GM12878 (cell line): Measurements from ENCODE around the gene TMTC1.

Source experiments
- BCL3 ChIP-seq: IDR thresholded peaks from 2 replicates; pipeline ENCODE4 v1.6.1; 2011; ENCODE audit warnings: borderline replicate concordance, low read depth, mild to moderate bottlenecking, moderate library complexity, low read length; ENCODE audit not compliant: insufficient read depth, poor library complexity, severe bottlenecking
- CTCF ChIP-seq, 3 experiments: IDR thresholded peaks in 2 of 3; conservative IDR thresholded peaks in 1 of 3; 2 replicates each; pipeline ENCODE4 v1.5.1; 2011; ENCODE audit warnings: low read depth in 3 of 3, low read length in 3 of 3, mild to moderate bottlenecking in 3 of 3, control low read depth in 2 of 3, moderate library complexity in 2 of 3, inconsistent platforms in 1 of 3, mixed read lengths in 1 of 3; ENCODE audit not compliant: control insufficient read depth in 2 of 3, insufficient read depth in 1 of 3; ENCODE audit errors: extremely low read depth in 1 of 3
- SMC3 ChIP-seq: IDR thresholded peaks from 2 replicates; pipeline ENCODE4 v1.6.1; 2011; ENCODE audit warnings: low read length, improper control_type of control experiment, borderline replicate concordance

- TF ChIP-seq SMC3: no peak
- TF ChIP-seq BCL3: no peak
- TF ChIP-seq CTCF (IDR thresholded peaks at IDR 0.05 in 2 of 3, conservative IDR thresholded peaks at IDR 0.05 in 1 of 3; ENCODE audit: control insufficient read depth in 2 of 3, extremely low read depth in 1 of 3, insufficient read depth in 1 of 3, low read depth in 3 of 3, low read length in 3 of 3): no peak
Observed at GRCh38 chr12:29782871-29783772, 620 bp downstream of the TMTC1 start.
